Lower leg skin (tissue), 3 donors: Measurements from ENCODE around the gene SUMF1.

Experiments
- CTCF ChIP-seq, 3 donors: fragments of 450-650 bp; IDR thresholded peaks; one replicate each; pipeline ENCODE4 v1.5.1; 2016; ENCODE audit warnings: antibody characterized with exemption in 3 of 3, mild to moderate bottlenecking in 3 of 3, moderate library complexity in 2 of 3
- POLR2A ChIP-seq, 2 donors: fragments of 450-650 bp; IDR thresholded peaks; one replicate each; pipeline ENCODE4 v1.6.1; 2016 to 2017; ENCODE audit warnings: antibody characterized with exemption in 2 of 2, mild to moderate bottlenecking in 1 of 2, moderate library complexity in 1 of 2

GRCh38 chr3:4497843-4498324, 30.8 kb upstream of the SUMF1 start:
- TF ChIP-seq CTCF (IDR thresholded peaks at IDR 0.05) (no peak), POLR2A (IDR thresholded peaks at IDR 0.05) (no peak)
